Epidermal melanocyte (primary cell): ENCODE data around the gene SLIT3.

Source experiments
- DNase-seq: peaks from one replicate; pipeline ENCODE4 v3.0.0; 2011; ENCODE audit warnings: low spot score; ENCODE audit not compliant: insufficient read length

SLIT3 gene

DNA sequence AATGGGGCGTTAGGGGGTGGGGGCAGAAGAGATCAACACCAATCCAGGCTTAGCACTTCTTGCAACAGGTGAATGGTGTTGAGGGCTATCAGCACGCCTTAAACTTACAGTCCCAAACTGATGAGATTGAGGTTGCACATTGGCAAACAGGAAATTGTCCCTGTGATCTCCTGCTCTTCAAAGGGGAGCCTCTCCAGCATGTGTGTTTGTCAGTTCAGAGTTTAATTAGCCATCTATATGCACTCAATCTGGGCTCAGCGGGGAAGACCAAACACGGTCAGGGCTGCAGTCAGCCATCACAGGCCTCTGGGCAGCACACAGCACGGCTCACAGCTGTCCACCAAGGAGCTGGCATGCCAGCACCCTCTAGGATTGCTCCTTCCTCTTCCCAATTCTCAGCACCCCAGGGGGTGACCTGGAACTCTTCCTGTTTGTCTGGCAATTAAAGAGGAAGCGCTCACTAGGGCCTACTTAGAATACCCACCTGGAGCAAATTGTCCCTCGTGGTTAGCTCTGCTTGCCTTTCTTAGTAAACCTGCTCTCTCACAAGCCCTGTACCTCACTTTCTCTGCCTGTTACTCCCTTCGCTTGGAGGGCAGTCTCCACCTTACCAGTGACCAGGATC, 217.4 kb downstream of the SLIT3 start:
- DNase-seq, result no peak

DNA sequence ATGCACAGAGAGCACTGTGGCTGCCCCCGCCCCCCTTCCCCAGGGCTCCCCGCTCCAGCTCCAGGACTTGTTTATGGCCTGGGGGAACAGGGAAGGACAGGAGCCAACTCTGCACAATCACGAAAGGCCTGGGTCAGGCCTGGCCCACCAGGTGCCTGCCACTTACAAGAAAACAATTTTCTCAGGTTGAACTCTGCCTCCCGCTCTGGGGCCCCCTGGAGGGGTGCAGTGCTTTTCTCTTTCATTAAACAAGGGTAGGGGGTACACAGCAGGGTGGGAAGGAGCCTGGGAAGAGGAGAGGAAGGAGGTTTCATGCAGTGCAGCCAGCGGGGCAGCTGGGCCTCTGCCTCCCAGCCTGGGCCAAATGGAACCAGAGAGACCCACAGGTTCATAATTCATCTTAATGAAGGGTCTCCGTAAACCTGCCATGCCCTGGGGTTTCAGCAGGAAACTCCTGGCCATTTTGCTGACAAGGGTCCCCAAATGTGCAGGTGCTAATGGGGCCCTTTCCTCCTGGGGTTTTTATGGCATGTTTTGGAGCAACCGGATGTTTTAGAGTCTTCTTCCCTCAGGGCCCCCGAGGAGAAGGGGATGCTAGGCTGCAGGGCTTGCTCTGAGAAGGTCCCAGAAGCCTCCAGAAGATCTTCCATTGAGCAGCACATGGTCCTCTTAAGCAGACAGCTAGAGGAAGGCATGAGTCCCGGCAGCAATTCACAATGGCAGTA, 219.8 kb downstream of the SLIT3 start:
- no peak for DNase-seq

DNA sequence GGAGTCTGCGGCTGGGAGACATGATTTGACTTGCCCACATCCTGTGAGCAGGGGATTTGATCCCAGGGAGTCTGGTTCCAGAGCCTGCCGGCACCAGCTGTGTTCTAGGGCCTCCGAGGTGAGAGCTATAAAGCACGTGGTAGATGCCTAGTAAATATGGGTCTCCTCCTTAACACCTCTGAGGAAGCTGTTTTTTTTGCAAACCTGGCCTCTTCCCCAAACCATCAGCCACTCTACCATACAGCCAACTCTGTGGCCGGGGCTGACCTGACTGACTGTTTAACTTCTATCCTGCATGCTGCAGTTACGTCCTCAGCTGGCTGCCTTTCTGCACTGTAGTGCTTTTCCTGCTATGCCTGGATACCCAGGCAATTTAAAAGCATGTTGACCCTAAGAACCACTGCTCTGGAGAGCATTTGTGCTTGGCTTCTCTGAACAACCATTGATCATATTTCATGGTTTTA, 220.5 kb downstream of the SLIT3 start:
- DNase-seq, result no peak

DNA sequence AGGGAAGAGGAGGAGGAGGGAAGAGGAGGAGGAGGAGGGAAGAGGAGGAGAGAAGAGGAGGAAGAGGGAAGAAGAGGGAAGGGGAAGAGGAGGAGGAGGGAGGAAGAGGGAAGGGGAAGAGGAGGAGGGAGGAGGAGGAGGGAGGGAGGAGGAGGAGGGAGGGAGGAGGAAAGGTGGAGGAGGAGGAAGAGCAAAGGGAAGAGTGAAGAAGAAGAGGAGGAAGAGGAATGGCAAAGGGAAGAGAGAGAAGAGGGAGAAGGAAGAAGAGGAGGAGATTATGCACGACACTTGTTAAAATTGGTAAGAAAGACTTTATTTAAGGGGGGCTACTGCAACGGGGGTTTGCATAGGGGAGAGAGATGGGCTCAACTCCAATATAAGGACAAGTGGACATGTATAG, 221.2 kb downstream of the SLIT3 start:
- DNase-seq, result no peak

DNA sequence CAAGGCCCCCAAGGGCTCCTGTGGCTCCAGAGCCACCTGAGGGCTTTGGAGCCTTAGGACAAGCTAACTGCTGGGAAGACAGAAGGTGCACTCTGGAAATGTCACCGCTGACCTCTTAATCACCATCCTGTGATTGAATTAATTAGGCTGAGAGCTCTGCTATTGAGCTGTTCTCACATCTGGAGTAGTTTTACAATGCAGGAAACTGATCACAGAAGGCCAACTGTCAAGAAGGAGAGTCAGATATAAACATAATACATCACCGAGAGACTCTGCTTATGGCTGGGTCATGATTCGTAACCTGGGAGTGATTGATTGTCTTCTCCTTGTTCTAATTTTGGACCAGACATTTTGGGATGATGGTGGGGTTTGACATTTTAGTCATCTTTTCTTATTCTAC, 226.1 kb downstream of the SLIT3 start:
- no peak for DNase-seq

DNA sequence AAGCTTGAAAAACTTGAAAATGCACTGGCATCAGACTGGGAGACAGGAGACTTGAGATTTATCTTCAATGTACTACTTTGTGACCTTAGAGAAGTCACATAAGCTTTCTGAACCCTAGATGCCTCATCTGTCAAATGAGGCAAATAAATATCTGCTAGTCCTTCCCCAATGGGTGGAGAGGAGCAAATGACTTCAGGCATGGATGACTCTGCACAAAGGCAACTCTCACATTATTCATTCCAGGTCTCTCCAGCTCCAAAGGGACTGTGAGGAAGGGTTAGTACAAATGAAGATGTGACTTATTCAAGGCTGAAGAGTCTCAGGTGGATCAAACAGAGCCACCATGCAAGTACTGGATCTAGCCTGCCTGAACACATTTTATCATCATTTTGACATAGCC, 228.7 kb downstream of the SLIT3 start:
- DNase-seq, result no peak

DNA sequence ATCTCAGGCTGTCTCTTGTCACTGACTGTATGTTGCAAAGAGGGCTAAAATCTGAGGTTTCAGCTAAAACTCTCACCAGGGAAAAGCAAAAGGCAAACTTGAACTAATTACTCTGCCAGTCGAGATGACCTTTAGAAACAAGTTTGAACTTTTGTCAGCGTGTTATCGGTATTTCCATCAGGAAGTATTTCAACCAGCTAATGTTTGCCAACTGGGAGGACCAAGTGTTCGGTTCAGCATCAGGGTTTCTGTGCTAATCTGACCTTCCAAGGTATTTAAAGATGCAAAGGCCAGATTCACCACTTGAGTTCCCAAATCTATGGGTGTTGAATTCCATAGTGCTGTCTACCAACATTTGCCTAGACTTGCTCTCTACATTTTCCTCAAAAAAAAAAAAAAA, 230.5 kb downstream of the SLIT3 start:
- DNase-seq, result no peak

DNA sequence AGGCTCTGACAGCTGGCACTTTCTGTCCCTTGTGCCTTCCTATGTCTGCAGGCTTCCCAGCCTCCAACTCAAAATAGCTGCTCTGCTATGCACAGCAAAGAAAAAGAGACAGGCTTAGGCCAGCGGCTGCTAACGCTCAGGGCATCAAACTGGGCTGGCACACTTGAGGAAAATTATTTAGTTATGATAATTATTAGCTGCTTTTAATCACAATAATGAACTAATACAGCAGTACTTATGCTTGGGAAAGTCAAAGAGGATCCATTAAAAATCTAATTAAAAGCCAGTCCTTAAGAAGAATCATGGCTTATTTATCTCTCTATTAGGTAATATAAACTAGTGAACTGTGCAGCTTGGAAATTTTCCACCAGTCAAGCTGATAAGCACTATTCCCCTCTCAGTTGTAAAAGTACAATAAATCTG, 233.2 kb downstream of the SLIT3 start:
- no peak for DNase-seq

DNA sequence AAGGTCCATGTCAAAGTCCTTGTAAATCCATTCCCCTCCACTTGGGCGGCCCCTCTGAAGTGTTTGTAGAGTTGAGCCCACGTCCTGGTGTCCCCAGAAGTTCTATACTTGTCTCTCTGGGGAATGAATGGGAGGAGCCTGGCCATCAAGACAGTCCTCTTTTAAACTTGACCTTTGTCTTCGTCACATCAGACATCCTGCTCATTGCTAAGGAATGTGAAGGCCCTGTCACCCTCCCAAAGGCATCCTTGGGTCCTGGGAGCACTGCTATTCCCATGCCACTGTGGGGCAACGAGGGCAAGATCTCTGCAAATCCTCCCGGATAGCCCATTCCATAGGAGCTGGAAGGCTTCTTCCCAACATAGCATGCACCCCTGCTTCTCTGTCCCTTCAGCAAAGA, 235.5 kb downstream of the SLIT3 start:
- no peak for DNase-seq

DNA sequence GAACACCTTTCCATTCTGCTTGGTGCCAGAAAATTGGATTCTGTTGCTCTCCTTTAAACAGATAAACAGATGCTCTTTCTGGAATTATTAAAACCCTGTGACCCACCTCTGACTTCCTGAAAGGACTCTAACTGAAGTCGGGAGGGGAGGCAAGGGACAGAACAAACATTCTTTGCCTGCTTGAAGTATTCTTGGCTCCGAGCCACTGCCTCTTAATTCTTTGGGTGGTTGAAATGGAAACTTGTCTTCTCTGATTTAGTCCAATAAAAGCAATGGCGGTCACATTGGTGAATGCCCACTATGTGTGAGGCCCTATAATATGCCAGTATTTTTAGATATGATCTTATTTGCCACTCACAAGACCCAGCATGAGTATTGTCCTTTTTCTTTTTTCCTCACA, 236.8 kb downstream of the SLIT3 start:
- DNase-seq, result no peak

DNA sequence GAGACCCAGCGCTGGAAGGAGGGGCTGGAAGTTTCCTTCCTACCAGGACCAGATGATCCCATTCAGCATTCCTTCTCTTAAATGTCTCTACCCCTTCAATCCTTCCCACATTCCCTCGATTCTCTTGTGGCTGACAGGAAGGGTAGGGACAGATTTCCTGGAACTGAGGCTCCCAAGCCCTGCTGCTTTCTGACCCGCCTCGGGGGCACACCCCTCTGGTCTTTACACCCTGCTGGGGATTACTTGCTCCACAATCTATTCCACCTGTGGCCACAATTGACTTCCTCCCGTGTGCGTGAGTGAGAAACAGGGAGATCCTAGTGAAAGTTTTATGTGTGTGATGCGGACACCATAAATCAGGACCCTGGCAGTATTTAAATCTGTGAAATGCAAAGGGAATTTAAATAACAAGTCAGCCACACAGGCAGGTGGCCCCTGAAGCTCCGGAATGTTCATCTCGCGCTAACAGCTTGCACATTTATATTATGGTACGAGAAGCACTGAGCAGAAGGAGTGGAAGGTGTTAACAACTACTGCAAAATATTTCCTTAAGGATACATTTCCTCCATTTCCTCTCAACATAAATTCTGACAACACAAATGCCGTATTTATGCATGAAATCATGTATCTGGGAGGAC, 237.5 kb downstream of the SLIT3 start:
- no peak for DNase-seq

DNA sequence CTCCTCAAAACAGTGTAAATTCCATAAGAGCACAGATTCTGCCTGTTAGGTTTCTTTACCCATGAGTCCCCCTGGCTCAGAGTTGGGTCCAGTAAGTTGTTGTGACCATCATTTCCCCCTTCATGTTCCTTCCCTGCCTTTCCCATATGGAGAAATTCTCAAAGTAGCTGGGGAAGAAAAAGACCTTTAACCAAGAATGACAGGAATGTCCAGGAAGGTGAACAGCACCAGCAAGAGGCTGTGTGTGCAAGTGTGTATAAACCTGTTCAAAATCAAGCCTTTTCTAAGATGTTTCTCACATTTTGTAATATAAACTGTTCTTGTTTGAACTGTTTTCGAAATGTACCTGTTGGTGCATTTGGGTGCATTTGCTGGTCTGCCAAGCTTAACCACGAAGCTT, 238.2 kb downstream of the SLIT3 start:
- DNase-seq, result no peak

DNA sequence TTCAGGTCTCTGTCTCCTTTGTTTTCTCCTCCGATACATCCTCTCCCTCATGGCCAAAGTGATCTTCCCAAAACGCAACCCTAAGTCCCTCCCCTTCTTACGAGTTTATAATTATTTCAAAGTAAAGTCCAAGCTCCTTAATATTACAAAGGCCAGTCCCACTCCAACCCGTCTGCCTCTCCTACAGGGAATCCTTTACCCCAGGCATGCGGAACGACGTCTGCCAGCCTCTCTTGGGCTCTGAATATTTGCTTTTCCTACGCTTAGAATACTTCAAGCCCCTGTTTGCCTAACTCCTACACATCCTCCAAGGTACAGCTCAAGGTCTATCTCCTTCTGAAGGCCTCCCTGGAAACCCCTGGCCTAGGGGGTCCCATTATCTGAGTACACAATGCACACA, 246.4 kb downstream of the SLIT3 start:
- no peak for DNase-seq

DNA sequence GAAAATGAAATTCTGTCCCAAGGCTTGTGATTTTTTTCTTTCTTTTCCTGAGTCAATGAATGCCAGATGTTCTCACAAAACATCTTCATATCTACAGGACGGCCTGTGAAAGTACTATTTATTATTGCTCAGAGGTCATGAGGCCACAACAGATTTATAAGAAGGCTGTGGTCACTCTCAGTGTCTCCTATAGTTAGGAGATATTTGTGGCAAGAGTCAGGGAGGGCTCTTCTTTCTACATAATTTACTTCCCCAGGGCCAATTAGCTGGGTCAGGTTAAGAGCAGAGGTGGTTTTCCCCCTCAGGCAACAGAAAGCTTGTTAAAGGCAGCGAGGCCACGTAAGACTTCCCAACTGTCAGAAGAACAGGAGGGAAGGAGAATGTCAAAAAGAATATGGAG, 248.7 kb downstream of the SLIT3 start:
- DNase-seq, result no peak

DNA sequence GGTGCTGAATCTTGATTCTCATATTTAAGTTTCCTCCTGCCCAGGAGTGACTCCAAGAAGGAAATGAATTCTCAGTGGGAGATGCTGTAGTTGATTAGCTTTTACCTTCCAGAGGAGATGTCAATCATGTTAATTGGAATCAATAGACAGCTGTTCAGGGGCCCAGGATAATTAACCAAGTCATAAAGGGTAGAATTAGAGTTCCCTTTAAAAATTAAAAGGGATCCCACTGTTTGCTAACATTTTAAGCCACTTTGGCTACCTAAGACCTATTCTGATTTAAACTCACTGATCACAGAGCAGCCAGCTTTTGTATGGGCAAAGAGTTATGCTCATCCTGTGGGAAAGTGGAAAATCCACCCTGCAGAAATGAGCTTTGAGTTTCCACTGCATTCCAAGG, 249.6 kb downstream of the SLIT3 start:
- DNase-seq, result no peak

DNA sequence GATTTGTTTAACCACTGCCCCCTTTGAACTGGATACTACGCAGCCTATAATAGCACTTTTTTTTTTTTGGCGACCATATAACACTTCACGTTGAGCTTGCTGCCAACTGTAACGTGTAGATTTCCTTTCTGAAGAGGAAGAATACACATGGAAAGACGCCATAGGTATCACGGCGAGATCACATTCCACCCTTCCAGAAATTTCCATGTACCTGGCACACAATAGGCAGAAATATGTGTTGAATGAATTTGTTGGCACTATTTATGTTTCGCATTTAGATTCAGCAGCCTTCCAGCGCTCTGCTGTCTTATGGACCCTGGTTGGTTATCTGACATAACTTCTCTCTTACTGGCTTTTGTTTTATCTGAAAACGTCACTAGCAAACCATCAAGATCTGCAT, 250.3 kb downstream of the SLIT3 start:
- DNase-seq, result no peak

DNA sequence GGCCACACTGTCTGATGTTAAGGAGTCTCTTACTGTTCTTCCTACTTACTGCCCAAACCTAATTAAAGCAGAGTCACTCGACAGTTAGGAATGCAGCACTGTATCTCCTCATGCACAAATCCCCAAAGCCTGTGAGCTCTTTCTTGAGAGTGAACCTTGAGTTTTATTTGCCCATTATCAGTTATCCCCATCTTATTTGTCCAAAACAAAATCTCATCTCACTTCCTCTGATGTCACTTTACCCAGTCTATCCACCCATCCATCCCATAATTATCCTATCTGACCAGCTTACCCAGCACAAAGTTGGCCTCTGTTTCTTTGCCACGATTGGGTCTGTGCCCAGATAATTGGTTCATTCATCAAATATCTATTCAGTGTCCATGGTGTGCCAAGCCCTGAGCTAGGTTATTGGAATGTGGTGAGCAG, 250.8 kb downstream of the SLIT3 start:
- DNase-seq, result no peak

DNA sequence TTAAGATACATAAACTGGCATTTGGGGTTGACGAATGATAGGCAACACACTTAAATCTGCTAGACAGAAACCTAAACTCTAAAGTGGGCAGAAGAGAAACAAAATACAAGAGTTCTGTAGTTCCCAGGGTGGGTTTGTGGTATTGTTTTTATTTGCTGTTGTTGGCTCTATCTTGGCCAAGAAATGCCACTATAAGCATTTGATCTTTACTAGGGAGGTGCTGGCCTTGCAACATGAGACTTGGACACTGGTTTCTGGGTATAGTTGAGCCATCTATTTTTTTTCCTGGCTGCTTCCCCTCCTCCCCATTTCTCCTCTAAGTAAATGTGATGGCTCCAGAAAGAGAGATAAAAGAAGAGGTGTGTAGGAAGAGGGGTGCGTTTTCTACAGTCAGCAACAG, 251.2 kb downstream of the SLIT3 start:
- DNase-seq, result no peak

DNA sequence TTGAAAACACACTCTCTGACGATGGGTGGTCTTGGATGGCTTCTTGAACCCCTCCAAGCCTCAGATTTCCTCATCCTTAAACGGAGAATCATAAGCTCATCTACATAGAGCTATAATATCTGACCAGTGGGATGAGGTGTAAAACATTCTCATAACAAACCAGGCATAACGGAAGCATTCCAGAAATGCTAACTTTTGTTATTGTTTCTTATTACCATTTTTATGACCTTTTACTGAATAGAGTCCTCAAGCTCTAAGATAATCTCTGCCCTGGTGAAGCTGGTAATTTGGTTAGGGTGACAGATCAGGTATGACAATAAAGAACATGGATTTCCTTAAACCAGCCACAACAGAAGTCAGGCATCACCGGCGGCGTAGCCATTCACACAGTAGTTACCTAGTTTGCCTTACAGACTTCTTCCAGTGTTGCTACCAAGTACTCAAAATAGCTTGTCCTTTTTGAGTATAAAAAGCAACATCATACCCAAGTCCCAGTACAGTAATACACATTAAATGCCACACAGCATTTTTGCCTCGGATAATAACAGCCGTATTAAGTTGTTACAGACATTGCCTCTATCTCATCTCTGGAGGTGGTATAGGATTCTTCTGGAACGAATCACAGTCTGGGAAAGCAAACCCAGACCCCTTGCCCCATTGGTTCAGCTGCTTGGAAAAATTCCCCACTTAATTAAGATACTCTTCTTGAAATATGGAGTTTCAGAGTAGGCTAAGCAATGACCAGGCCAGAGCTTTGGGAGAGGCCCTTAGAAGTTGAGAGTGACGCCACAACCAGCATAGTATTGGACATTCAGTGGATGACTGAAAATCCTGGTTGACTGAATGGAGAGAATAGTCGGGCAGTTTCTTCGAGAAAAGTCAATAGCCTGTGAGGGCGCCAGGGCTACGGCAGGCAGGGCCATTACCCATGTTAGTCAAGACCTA, 252.5 kb downstream of the SLIT3 start:
- no peak for DNase-seq

DNA sequence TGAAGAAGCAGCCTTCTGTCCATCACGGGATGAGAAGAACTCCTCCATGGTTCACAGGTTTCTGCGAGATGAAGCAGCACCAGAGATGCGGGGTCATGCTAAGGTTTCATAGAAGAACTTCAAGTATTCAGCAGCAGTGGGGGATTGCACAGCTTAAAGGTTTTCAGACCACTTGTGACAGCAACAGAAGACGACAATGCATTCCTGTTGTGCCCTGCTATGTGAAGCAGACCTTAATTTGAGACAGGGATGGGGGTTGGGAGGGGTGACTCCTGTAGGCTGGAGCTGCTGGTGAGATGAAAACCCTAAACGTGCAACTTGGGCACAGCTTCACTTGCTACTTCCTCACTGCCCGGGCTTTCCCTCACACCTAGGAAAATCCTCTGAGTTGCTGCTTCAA, 256.0 kb downstream of the SLIT3 start:
- DNase-seq, result no peak

DNA sequence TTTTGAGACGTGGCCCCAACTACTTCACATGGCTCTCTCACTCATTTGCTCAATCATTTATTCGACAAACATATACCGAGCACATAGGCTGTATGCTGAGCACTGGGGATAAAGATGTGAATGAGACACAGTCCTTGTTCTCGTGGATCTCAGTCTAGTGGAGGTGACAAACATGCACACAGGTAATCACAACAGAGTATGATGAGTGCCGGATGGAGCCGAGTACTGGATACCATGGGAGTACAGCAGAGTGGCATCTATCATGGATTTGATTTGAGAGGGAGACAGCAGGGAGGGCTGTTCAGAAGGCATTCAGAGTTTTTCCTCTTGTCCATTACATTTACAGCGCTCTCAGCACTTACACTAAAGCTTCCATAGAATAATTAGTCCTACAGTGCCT, 259.8 kb downstream of the SLIT3 start:
- DNase-seq, result no peak

DNA sequence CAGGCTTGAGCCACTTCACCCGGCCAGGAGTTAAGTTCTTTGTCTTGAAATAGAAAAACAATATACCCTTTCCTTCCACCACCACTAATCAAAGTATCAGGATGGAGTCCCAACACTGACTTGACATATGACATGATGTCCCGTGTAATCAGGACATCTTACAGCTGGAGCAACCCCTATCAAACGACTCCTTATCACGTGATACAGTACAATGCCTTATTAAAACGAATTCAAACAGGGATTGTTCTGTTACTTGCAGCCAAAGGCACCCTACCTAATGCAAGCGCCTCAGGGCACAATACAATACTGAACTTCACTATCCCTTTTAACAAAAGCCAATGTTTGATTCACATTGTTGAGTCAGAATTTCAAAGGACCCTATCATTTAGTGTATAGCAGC, 261.3 kb downstream of the SLIT3 start:
- DNase-seq, result no peak
